Endodermal cell (in vitro differentiated cells): ENCODE data around the gene CBLL1. TPM values are rescaled to one million over a fixed set of nuclear protein-coding genes. Genes with fewer than 3 reads are reported as not detected.

ENCODE experiments used
- DNase-seq: peaks from one replicate; pipeline ENCODE4 v3.0.0-alpha.2; 2017
- H3K27ac ChIP-seq: 2 replicates; pipeline ENCODE4 v1.5.1; 2013; ENCODE audit warnings: mild to moderate bottlenecking, low read depth, low read length, moderate library complexity
- H3K27me3 ChIP-seq: 2 replicates; pipeline ENCODE4 v1.6.1; 2013; ENCODE audit warnings: mild to moderate bottlenecking, low read length, moderate library complexity; ENCODE audit not compliant: insufficient read depth, control insufficient read depth, poor library complexity, severe bottlenecking
- H3K36me3 ChIP-seq: 2 replicates; pipeline ENCODE4 v1.7.0; 2013; ENCODE audit warnings: mild to moderate bottlenecking, low read length, moderate library complexity; ENCODE audit not compliant: control insufficient read depth, insufficient read depth
- H3K4me1 ChIP-seq: one replicate; pipeline ENCODE4 v1.7.0; 2013; ENCODE audit warnings: low read length; ENCODE audit not compliant: control insufficient read depth, insufficient read depth
- H3K4me3 ChIP-seq: 2 replicates; pipeline ENCODE4 v1.5.1; 2013; ENCODE audit warnings: mild to moderate bottlenecking, low read length, moderate library complexity
- H3K9ac ChIP-seq: 2 replicates; pipeline ENCODE4 v1.6.1; 2013; ENCODE audit warnings: mild to moderate bottlenecking, low read length, moderate library complexity; ENCODE audit not compliant: poor library complexity, severe bottlenecking; ENCODE audit errors: extremely low read depth
- H3K9me3 ChIP-seq: 2 replicates; pipeline ENCODE4 v1.6.1; 2013; ENCODE audit warnings: mild to moderate bottlenecking, low read length, moderate library complexity; ENCODE audit not compliant: control insufficient read depth
- H3K27ac Mint-ChIP-seq: 2 replicates; pipeline ENCODE4 v1.8.0; 2020; ENCODE audit warnings: mixed read lengths
- H3K27me3 Mint-ChIP-seq: 2 replicates; pipeline ENCODE4 v1.8.0; 2021; ENCODE audit warnings: mild to moderate bottlenecking, mixed read lengths; ENCODE audit not compliant: insufficient read depth
- H3K36me3 Mint-ChIP-seq: 2 replicates; pipeline ENCODE4 v1.8.0; 2020; ENCODE audit warnings: low read depth, mixed read lengths
- H3K4me1 Mint-ChIP-seq: 2 replicates; pipeline ENCODE4 v1.8.0; 2020; ENCODE audit warnings: mixed read lengths
- H3K4me3 Mint-ChIP-seq: 2 replicates; pipeline ENCODE4 v1.8.0; 2020; ENCODE audit warnings: mild to moderate bottlenecking, moderate library complexity, mixed read lengths
- H3K9me3 Mint-ChIP-seq: 2 replicates; pipeline ENCODE4 v1.8.0; 2020; ENCODE audit warnings: mild to moderate bottlenecking, mixed read lengths
- WGBS, 2 experiments: methylation state at CpG; one replicate each; pipeline versions ENCODE4 v1.1.5 to v1.1.7; 2013; ENCODE audit warnings: missing lambda C conversion rate in 2 of 2, mixed read lengths in 1 of 2; ENCODE audit not compliant: insufficient coverage in 1 of 2, insufficient read length in 1 of 2; 5-methylcytosine and 5-hydroxymethylcytosine counted together
- total RNA-seq, 2 donors: library from RNA; stranded (reverse); fragmentation: NEBNext Ultra II Directional in 1 of 2; extraction: Animal tissue kit (Norgen Biotek cat#: 25700) in 1 of 2; gene quantifications; 2 replicates in 1 of 2; 3 replicates in 1 of 2; pipeline ENCODE4 v1.2.1, GENCODE V29; 2021
- TF ChIP-seq, protein P1 (sequence below): fragments of 200-600 bp; sonication (generic); conservative IDR thresholded peaks from 2 replicates; pipeline ENCODE4 v1.5.0; 2021; ENCODE audit warnings: antibody characterized with exemption, mild to moderate bottlenecking

The CBLL1 gene
- total RNA-seq, 2 donors from 2014 or later = 33.3 to 34.7 TPM

- WGBS, 2 experiments = 86 to 90% methylated on average over 1 of the region's 1 CpG
Measured at GRCh38 chr7:107712896-107713295, 31.0 kb upstream of the CBLL1 start.

DNA sequence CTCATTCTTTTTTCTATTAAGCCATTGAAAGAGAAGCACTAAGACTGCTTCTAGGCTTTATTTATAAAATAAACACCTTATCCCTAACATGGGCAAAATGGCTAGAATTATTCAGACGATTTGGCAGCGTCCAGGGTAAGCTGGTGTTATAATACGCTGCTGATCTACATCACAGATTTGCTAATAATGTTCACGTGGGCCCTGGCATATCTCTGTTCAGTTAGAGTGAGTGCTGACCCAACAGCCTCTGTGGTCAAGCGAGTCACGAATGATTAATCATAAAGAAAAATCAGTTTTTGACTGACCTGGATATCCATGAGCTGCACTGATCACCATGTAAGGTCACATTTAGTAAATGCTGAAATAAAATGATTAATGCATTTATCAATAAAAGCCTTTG, 28.4 kb upstream of the CBLL1 start:
- Mint-ChIP-seq H3K4me3 (no peak overlapping the region), H3K4me1 (no peaks in the 10 kb centered on the region), H3K27me3 (peaks cover 3% of the 10 kb centered on the region), H3K9me3 (no peaks in the 10 kb centered on the region), H3K36me3 (no peaks in the 10 kb centered on the region), H3K27ac (no peak overlapping the region)
- TF ChIP-seq, protein P1, sequence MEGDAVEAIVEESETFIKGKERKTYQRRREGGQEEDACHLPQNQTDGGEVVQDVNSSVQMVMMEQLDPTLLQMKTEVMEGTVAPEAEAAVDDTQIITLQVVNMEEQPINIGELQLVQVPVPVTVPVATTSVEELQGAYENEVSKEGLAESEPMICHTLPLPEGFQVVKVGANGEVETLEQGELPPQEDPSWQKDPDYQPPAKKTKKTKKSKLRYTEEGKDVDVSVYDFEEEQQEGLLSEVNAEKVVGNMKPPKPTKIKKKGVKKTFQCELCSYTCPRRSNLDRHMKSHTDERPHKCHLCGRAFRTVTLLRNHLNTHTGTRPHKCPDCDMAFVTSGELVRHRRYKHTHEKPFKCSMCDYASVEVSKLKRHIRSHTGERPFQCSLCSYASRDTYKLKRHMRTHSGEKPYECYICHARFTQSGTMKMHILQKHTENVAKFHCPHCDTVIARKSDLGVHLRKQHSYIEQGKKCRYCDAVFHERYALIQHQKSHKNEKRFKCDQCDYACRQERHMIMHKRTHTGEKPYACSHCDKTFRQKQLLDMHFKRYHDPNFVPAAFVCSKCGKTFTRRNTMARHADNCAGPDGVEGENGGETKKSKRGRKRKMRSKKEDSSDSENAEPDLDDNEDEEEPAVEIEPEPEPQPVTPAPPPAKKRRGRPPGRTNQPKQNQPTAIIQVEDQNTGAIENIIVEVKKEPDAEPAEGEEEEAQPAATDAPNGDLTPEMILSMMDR = no peak
- Histone ChIP-seq H3K36me3 (no peaks in the 10 kb centered on the region), H3K9ac (no peak overlapping the region), H3K27me3 (no peaks in the 10 kb centered on the region), H3K4me1 (no peaks in the 10 kb centered on the region), H3K9me3 (no peaks in the 10 kb centered on the region), H3K4me3 (no peak overlapping the region), H3K27ac (no peak overlapping the region)
- DNase-seq = no peak
- WGBS, 2 experiments = 92% methylated on average over 6 of the region's 6 CpGs

More at GRCh38 chr7:107712896-107713295, 31.0 kb upstream of the CBLL1 start:
- Histone ChIP-seq H3K27ac (no peak overlapping the region), H3K9me3 (no peaks in the 10 kb centered on the region), H3K27me3 (no peaks in the 10 kb centered on the region), H3K36me3 (no peaks in the 10 kb centered on the region), H3K4me1 (no peaks in the 10 kb centered on the region), H3K4me3 (no peak overlapping the region), H3K9ac (no peak overlapping the region)
- Mint-ChIP-seq H3K9me3 (no peaks in the 10 kb centered on the region), H3K4me3 (no peak overlapping the region), H3K27ac (no peak overlapping the region), H3K36me3 (no peaks in the 10 kb centered on the region), H3K4me1 (peaks cover 3% of the 10 kb centered on the region), H3K27me3 (peaks cover 3% of the 10 kb centered on the region)
- DNase-seq = no peak
- TF ChIP-seq, protein P1 = no peak

GRCh38 chr7:107718456-107719193, 25.3 kb upstream of the CBLL1 start:
- H3K36me3 Mint-ChIP-seq = no peaks in the 10 kb centered on the region
- Histone ChIP-seq H3K4me3 (no peak overlapping the region), H3K4me1 (no peaks in the 10 kb centered on the region), H3K9ac (no peak overlapping the region), H3K27ac (no peak overlapping the region), H3K9me3 (no peaks in the 10 kb centered on the region), H3K36me3 (no peaks in the 10 kb centered on the region), H3K27me3 (no peaks in the 10 kb centered on the region)
- H3K4me1 Mint-ChIP-seq = no peaks in the 10 kb centered on the region
- WGBS, 2 experiments = 80 to 89% methylated on average over 1 to 4 of the region's 4 CpGs
- no peak for DNase-seq
- H3K4me3 Mint-ChIP-seq = no peak overlapping the region
- H3K9me3 Mint-ChIP-seq = no peaks in the 10 kb centered on the region
- H3K27me3 Mint-ChIP-seq = peaks cover under 1% of the 10 kb centered on the region
- TF ChIP-seq, protein P1 = no peak
- no peak overlapping the region for H3K27ac Mint-ChIP-seq
